B cell (primary cell): ENCODE data around the gene GIMAP2.

Source experiments
- EZH2 ChIP-seq: IDR thresholded peaks from 2 replicates; pipeline ENCODE4 v1.6.1; 2012; ENCODE audit warnings: borderline replicate concordance, low read depth, mild to moderate bottlenecking, moderate library complexity, low read length; ENCODE audit not compliant: insufficient read depth, poor library complexity, severe bottlenecking
- TF ChIP-seq, protein P1 (sequence below): fragments of 200-600 bp; IDR thresholded peaks from one replicate; pipeline ENCODE4 v1.8.0; 2022; ENCODE audit warnings: antibody characterized with exemption, mild to moderate bottlenecking

DNA sequence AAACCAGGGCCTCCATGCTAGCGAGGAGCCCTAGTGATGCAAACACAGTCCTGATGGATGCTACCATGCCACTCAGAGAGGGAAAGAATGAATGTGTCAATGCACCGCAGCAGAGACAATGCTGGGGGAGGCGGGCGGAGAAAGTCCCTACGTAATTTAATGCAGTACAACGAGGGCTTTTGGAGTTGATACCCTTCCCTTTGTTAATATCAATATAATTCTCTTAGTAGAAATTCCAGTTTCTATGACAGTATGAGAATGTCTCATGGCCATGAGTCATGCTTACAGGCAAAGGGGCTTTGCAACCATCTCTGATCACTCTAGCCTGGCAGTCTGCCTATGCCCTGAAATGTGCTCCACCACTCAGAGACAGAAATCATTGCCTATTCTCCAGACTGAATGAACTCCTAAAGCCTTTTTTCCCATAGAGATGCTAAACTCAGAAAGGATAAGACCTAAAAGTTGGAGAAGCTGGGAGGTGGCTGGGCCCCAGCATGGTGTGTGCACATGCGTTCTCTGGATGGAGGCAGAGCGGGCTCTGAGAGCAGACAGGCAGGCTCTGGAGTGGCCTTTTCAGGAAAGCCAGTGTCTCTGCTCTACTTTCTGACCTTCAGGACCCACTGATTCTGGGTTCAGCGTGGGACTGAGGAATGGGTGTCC, 20.3 kb upstream of the GIMAP2 start:
- no peak for TF ChIP-seq EZH2
- TF ChIP-seq, protein P1, sequence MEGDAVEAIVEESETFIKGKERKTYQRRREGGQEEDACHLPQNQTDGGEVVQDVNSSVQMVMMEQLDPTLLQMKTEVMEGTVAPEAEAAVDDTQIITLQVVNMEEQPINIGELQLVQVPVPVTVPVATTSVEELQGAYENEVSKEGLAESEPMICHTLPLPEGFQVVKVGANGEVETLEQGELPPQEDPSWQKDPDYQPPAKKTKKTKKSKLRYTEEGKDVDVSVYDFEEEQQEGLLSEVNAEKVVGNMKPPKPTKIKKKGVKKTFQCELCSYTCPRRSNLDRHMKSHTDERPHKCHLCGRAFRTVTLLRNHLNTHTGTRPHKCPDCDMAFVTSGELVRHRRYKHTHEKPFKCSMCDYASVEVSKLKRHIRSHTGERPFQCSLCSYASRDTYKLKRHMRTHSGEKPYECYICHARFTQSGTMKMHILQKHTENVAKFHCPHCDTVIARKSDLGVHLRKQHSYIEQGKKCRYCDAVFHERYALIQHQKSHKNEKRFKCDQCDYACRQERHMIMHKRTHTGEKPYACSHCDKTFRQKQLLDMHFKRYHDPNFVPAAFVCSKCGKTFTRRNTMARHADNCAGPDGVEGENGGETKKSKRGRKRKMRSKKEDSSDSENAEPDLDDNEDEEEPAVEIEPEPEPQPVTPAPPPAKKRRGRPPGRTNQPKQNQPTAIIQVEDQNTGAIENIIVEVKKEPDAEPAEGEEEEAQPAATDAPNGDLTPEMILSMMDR, result no peak
